ENCODE results near the gene PCNX2. TPM values are rescaled to one million over a fixed set of nuclear protein-coding genes. Genes with fewer than 3 reads are reported as not detected.

The PCNX2 gene
- total RNA-seq, 1 experiment from 2014 or later = 11.0 TPM

DNA sequence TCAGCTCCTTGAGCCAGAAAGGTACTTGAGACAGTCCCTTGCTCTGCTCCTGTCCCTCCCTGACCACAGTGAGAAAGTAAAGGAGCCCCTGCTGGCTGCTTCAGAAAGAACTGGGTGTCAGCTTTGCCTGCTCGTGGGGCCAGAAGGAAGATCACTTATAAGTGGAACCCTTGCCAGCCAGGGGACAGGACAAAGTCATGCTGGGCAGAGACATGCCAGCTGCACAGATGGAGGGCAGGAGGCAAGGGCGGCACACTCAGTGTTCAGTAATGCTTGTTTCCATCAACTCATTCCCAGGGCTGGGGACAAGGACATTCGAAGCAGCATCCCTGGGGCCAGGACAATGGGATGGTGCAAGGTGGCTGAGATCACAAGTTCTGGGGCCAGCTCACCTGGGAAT is 303.3 kb downstream of the PCNX2 start:
- no peak overlapping the region for H3K4me3 ChIP-seq
- no peaks in the 10 kb centered on the region for H3K27me3 ChIP-seq (replicated peaks)
- no peak overlapping the region for H3K27ac ChIP-seq
- 0 out of 2 replicates have a peak, but pooled peaks cover 7% of the 10 kb centered on the region for H3K9me3 ChIP-seq (replicated peaks)
- no peak for DNase-seq (ENCODE audit: low read depth in 1 of 2, low spot score in 2 of 2)
- H3K4me1 ChIP-seq (replicated peaks) = peaks cover 18% of the 10 kb centered on the region
- peaks cover 8% of the 10 kb centered on the region; the same call in 1 of the 2 replicates for H3K36me3 ChIP-seq

DNA sequence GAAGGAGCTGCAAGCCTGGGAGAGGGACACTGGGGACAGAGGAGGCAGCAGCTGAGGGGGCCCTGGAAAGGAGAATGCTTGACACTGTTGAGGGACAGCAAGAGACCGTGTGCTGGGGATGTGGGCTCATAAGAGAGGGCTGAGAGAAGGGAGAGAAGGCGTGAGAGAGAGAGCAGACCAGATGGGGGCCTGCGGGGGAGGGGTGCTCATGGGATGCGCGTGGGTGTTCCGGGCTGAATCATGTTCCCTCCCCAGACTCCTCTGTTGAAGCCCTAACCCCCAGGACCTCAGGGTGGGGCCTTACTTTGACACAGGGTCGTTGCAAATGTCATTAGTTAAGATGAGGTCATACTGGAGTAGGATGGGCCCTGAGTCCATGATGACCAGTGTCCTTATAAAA is 304.3 kb downstream of the PCNX2 start:
- H3K36me3 ChIP-seq = peaks cover 8% of the 10 kb centered on the region; the same call in 1 of the 2 replicates
- peaks cover 18% of the 10 kb centered on the region for H3K4me1 ChIP-seq (replicated peaks)
- H3K9me3 ChIP-seq (replicated peaks) = 0 out of 2 replicates have a peak, but pooled peaks cover 7% of the 10 kb centered on the region
- no peak for DNase-seq (ENCODE audit: low read depth in 1 of 2, low spot score in 2 of 2)
- no peak overlapping the region for H3K4me3 ChIP-seq
- H3K27me3 ChIP-seq (replicated peaks) = no peaks in the 10 kb centered on the region
- no peak overlapping the region for H3K27ac ChIP-seq

DNA sequence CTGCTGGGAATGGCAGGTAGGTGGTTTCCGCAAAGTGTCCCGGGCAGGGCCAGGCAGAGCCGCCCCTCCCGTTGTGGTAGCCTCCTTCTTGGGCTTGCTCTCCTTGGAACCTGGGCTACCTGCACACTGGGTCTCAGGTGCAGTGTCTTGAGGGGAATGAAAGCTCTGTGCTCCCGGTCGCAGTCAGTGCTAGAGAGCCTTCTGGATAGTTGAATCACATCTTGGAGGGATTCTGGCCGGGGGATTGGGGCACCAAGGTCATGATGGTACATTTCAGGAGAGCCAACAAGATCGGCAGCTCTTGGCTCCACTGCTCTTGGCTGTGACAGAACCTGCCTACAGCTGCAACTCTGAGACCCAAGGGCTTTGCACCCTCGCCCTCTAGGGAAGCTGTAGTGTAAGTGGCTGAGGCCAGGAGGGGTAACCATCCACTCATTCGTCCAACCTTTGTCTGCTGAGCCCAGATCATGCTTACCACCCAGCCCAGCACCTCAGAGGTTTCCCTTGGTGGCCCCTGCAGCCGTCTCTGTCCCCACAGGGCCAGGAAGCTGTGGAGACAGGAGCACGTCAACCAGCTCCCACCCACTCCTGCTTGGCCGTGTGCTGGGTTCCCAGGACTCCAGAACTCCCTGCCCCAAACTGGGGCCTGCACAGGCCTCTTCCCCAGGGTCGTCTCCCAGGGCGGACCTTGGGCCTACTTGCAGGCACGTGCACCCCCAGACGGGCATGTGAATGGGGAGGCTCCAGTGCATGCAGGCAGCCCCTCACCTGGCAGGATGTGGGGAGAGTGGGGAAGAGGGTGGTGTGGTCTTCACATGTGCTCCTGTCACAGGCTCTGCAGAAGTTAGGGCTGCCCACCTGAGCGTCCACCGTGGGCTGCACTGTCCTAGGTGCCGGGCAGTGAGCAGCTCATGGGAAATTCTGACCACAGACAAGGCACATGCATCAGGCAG is 305.1 kb downstream of the PCNX2 start:
- Histone ChIP-seq H3K4me1 (replicated peaks) (peaks cover 18% of the 10 kb centered on the region), H3K4me3 (no peak overlapping the region), H3K9me3 (replicated peaks) (0 out of 2 replicates have a peak, but pooled peaks cover 7% of the 10 kb centered on the region), H3K36me3 (peaks cover 8% of the 10 kb centered on the region; the same call in 1 of the 2 replicates), H3K27me3 (replicated peaks) (no peaks in the 10 kb centered on the region), H3K27ac (no peak overlapping the region)
- DNase-seq (ENCODE audit: low read depth in 1 of 2, low spot score in 2 of 2) = no peak

DNA sequence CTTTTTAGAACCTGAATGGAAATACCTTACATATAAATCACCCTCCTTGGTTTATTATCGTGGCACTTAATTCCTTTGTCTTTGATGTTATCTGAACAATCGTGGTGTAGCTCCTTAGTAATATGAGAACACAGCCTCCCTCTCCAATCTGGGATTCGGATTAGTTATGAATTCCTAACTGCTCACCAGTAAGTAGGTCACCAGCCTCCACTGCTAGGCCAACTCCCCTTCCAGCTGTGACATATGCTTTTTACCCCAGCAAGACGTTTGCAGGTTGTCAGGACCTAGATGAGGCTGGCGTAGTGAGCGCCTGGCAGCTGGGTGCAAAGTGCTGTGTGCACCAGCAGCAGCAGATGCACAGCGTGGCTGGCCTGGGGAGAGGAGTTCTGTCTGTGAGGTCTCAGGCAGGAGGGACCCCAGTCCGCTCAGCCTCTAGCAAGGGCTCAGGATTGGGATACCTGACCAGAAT is 306.9 kb downstream of the PCNX2 start:
- Histone ChIP-seq H3K36me3 (peaks cover 1% of the 10 kb centered on the region; the same call in 1 of the 2 replicates), H3K27ac (no peak overlapping the region; the same call in 1 of the 2 replicates), H3K27me3 (replicated peaks) (no peaks in the 10 kb centered on the region), H3K4me3 (no peak overlapping the region), H3K4me1 (replicated peaks) (peaks cover 18% of the 10 kb centered on the region), H3K9me3 (replicated peaks) (0 out of 2 replicates have a peak, but pooled peaks cover 5% of the 10 kb centered on the region)
- DNase-seq (ENCODE audit: low read depth in 1 of 2, low spot score in 2 of 2) = peak in 1 of 2 experiments; percentile 49

DNA sequence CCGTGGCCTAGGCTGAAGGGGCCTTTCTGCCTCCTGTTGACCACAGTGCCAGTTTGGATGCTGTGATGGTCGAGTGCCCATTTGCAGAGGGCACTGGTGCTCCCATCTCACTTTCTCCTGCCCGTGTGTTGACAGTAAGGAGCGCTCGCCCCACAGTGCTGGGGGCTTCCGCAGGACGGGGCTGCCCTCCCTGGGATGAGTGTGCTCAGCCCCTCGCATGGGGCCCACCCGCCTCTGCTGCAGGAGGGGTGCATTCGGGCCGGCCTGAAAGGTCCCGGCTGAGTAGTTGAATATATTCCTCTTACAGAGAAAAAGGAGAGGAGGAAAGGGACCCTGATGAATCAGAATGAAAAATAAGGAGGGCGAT is 307.8 kb downstream of the PCNX2 start:
- H3K4me3 ChIP-seq = no peak overlapping the region
- no peaks in the 10 kb centered on the region for H3K27me3 ChIP-seq (replicated peaks)
- 0 out of 2 replicates have a peak, but pooled peaks cover 3% of the 10 kb centered on the region for H3K36me3 ChIP-seq
- H3K9me3 ChIP-seq (replicated peaks) = no peaks in the 10 kb centered on the region
- peaks cover 24% of the 10 kb centered on the region for H3K4me1 ChIP-seq (replicated peaks)
- no peak for DNase-seq (ENCODE audit: low read depth in 1 of 2, low spot score in 2 of 2)
- peak overlapping the region; percentile 17; the same call in 1 of the 2 replicates for H3K27ac ChIP-seq

DNA sequence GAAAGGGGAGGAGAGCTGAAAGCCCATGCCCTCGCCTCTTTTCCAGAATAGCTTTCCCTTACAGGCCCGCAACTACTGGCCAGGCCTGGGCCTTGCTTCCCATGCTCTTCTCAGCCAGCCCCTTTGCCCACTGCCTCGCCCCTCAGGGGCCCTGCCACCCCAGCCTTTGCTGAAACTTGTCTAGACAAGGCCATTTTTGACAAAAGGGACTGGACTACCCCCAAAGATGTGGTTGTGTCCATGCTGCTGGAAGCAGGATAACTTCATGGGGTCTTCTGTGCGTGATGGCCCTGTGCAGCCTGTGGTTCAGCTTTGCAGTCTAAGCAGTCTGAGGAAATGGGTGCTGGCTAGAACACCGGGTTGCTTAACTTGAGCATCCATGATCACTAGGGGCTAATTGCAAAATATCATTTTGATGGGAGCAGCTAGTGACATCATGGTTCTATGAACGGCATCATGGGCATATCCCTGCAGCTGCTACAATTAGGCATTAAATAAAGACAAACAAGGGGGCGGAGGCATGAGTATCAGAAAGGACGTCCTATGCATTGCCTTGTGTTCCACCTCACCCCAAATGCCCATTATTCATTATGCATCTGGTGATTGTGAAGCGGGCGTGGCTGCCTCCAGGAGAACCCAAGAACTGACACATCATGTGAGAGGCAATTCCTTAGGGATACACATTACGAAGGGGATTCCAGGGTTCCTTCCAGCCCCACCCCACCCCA is 308.3 kb downstream of the PCNX2 start:
- Histone ChIP-seq H3K4me1 (replicated peaks) (peaks cover 29% of the 10 kb centered on the region), H3K27me3 (replicated peaks) (no peaks in the 10 kb centered on the region), H3K4me3 (no peak overlapping the region), H3K9me3 (replicated peaks) (no peaks in the 10 kb centered on the region), H3K36me3 (0 out of 2 replicates have a peak, but pooled peaks cover 3% of the 10 kb centered on the region), H3K27ac (peak overlapping the region; percentile 17; the same call in 1 of the 2 replicates)
- peak in 1 of 2 experiments; percentile 33 for DNase-seq (ENCODE audit: low read depth in 1 of 2, low spot score in 2 of 2)

DNA sequence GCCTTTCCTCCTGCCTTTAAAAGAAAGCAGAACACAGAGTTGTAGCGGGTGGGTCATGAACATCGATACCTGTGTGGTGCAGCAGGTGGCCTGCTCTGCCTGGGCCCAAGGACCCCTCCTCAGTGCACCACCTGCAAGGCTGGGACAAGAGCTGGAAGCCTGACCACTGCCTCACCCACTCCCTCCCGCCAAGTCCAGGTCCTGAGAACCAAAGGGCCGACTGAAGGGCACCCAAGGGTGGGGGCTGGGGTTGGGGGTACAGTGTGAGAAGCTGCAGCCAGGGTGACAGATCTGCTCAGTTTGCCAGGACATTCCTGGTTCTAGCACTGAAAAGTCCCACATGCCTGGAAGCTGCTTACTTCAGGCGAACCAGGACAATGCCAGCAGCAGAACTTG is 309.0 kb downstream of the PCNX2 start:
- Histone ChIP-seq H3K27ac (no peak overlapping the region), H3K9me3 (replicated peaks) (no peaks in the 10 kb centered on the region), H3K4me3 (no peak overlapping the region), H3K36me3 (0 out of 2 replicates have a peak, but pooled peaks cover 3% of the 10 kb centered on the region), H3K27me3 (replicated peaks) (no peaks in the 10 kb centered on the region), H3K4me1 (replicated peaks) (peaks cover 35% of the 10 kb centered on the region)
- peak in 1 of 2 experiments; percentile 33 for DNase-seq (ENCODE audit: low read depth in 1 of 2, low spot score in 2 of 2)

DNA sequence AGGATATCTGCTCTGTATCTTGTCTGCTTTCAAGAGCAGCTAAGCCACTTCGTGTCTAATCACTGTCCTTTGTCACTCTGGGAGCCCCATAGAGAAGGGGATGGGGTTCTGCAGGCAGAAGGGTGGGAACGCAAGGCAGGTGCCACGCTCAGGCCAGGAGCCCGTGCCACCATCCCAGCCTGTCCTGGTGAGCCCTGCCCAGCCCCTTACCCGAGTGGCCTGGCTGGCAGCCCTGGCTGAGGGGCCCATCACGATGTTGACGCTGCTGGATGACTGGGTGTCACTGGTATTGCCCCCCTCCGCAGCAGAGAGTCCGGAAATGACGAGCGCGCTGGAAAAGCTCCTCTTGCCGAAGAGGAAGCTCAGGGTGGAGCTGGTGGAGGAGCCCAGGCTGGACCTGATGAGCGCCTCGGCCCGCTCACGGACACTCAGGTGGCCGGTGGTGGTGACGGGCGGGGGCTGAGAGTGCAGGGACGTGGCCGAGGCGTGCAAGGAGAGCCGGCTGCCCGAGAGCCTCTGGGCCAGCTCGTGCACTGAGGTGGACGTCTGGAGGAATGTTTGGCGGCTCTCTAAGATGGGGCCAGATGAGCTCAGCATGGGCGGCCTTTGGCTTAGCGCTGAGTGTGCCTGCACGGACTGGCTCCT is 309.5 kb downstream of the PCNX2 start:
- DNase-seq (ENCODE audit: low read depth in 1 of 2, low spot score in 2 of 2) = peak in 1 of 2 experiments; percentile 32
- 0 out of 2 replicates have a peak, but pooled peaks cover 3% of the 10 kb centered on the region for H3K36me3 ChIP-seq

DNA sequence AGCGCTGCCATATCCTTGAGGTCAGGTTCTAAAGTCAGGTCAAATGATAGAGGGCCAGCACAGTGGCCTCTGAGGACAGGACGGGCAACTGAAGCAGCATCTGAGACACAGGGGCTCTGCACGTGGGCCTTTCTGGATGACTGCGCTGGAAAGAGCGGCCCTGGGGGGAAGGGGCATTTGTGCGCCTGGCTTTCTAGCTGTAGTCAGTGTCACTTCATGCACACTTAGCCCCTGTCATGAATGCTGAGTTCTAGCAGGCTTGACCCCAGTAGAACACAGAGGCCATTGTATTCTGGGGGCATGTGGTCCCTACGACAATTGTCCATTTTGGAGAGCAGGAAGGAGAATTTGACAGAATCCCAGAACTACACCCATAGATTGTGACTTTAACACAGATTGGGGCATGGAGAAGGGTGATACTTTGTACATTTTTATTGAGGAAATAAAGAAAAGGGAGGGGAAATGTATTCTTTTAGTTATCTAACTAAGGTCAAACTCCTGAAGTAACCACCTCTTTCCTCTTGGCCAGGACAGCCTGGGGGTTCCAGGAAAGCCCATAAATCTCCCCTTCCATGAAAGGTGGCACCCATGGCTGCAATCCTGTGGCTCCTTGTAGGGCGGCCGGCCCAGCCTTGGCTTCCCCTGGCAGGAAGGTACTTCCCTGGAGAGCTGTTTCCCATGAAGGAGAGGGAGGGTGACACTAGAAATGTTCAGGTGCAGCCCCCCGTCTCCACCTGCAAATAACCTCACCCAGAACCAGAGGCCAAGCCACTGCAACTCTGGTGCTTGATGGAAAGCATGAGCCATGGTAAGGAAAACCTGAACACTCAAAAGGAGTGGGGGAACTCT is 310.7 kb downstream of the PCNX2 start:
- no peak for DNase-seq (ENCODE audit: low read depth in 1 of 2, low spot score in 2 of 2)
- Histone ChIP-seq H3K27me3 (replicated peaks) (no peaks in the 10 kb centered on the region), H3K27ac (no peak overlapping the region), H3K4me3 (no peak overlapping the region), H3K36me3 (0 out of 2 replicates have a peak, but pooled peaks cover 3% of the 10 kb centered on the region), H3K4me1 (replicated peaks) (peaks cover 45% of the 10 kb centered on the region), H3K9me3 (replicated peaks) (no peaks in the 10 kb centered on the region)

More for the DNA sequence above, 309.5 kb downstream of the PCNX2 start:
- Histone ChIP-seq H3K4me3 (no peak overlapping the region), H3K27ac (no peak overlapping the region), H3K4me1 (replicated peaks) (peaks cover 35% of the 10 kb centered on the region), H3K9me3 (replicated peaks) (no peaks in the 10 kb centered on the region), H3K27me3 (replicated peaks) (no peaks in the 10 kb centered on the region)

DNA sequence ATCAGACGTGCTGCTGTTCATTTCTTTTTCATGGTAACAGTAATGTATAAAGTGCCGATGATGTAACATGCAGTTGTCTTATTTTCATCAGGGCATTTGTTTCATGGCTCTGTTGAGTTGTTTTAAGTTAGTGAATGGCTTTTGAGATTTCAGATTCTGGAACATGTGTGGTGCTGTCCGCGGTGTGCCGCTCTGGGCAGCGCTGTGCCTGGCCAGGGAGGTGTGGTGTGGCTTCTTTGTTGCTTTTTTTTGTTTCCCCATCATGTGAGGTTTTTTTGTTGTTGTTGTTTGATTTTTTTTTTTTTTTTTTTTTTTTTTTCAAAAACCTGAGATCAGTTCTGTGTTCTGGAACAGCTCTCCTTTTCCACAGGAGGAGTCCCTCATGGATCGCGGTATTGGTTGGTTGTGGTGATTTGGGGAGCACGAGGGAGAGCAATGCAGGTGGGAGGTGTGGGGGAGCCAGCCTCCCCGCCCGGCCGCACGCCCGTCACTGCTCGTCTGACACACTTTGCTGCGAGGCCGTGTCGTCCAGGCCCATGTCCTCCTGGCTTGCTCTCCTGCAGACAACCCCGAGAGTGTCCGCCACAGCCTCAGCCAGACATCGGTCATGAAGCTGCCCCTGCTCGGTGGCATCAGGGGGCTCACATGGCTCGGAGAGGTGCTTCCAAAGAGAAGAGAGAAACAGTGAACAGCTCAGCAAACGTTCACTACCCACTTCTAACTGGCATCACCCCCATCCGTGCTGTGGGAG is 311.5 kb downstream of the PCNX2 start:
- no peaks in the 10 kb centered on the region for H3K9me3 ChIP-seq (replicated peaks)
- H3K27me3 ChIP-seq (replicated peaks) = no peaks in the 10 kb centered on the region
- no peak overlapping the region for H3K4me3 ChIP-seq
- H3K4me1 ChIP-seq (replicated peaks) = peaks cover 44% of the 10 kb centered on the region
- 0 out of 2 replicates have a peak, but pooled peaks cover 7% of the 10 kb centered on the region for H3K36me3 ChIP-seq
- no peak for DNase-seq (ENCODE audit: low read depth in 1 of 2, low spot score in 2 of 2)
- no peak overlapping the region for H3K27ac ChIP-seq

DNA sequence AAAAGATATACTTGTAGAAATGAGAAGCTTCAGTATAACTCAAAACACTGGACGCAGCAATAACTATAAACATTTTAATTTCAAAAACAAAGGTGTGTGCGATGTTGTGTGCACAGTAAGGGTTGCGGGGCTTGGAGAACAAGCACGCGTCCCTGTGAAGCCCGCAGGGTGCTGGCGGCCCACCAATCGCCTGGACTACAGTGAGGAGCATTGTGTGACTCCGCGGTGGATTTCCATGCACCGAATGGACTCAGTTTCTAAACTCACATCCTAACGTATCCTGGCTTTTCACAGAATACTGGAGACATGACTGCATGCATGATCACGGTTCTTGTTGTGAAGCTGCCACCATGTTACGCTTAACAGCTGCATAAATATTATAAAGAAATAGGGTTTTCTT is 312.1 kb downstream of the PCNX2 start:
- Histone ChIP-seq H3K9me3 (replicated peaks) (no peaks in the 10 kb centered on the region), H3K27ac (peak overlapping the region; percentile 84; the same call in 1 of the 2 replicates), H3K4me1 (replicated peaks) (peaks cover 43% of the 10 kb centered on the region), H3K27me3 (replicated peaks) (no peaks in the 10 kb centered on the region), H3K4me3 (no peak overlapping the region), H3K36me3 (0 out of 2 replicates have a peak, but pooled peaks cover 7% of the 10 kb centered on the region)
- no peak for DNase-seq (ENCODE audit: low read depth in 1 of 2, low spot score in 2 of 2)
